NCI-H146 (cell line): ENCODE data around the gene ANKRD24.
"Not testable (repeated sequence)": the region's sequence is repeated elsewhere in the genome, so short reads cannot be mapped to it uniquely, and the experiment has no call there.

Experiments used
- DNase-seq: peaks from one replicate; lab custom pipeline; 2025; lab: John Stamatoyannopoulos, UW

ANKRD24 gene

GRCh38 chr19:4267901-4268815 lies 85.7 kb downstream of the ANKRD24 start:
- DNase-seq = no peak

DNA sequence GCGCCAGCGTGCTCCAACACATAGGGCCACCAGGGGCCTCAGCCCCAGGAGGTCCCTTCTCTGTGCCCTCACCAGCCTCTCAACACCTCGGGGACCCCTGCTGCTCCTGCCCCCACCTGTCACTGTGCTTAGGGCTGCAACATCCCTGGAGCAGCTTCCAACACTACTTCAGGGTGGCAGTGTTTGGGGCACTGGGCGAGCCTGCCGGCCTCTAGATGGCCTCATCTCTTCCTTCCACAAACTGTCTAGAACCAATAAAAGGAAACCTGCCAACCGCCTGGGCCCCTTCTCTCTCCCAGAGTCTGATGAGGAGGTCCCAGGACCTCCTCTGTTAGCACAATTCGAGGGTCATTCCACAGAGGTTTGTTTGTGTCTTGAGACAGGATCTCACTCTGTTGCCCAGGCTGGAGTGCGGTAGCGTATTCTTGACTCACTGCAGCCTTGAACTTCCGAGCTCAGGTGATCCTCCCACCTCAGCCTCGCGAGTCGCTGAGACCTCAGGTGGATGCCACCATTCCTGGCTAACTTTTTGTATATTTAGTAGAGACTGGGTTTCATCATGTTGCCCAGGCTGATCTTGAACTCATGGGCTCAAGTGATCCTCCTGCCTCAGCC lies 86.4 kb downstream of the ANKRD24 start:
- DNase-seq = no peak

- DNase-seq = no peak
Measured at GRCh38 chr19:4272894-4273293, 90.4 kb downstream of the ANKRD24 start.

DNA sequence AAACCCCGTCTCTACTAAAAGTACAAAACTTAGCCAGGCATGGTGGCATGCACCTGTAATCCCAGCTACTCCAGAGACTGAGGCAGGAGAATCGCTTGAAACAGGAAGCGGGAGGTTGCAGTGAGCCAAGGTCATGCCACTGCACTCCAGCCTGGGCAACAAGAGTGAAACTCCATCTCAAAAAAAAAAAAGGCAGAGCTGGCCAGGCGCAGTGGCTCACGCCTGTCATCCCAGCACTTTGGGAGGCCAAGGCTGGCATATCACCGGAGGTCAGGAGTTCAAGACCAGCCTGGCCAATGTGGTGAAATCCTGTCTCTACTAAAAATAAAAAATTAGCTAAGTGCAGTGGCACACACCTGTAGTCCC lies 91.8 kb downstream of the ANKRD24 start:
- not testable (repeated sequence) for DNase-seq
